ENCODE measurements around the gene GCK.

The GCK gene

GRCh38 chr7:44228571-44229350 lies 39.5 kb upstream of the GCK start:
- TF ChIP-seq RARB (CRISPR knock-in tag; IDR thresholded peaks at IDR 0.05), result no peak
- no peak for TF ChIP-seq POU6F1 (CRISPR knock-in tag; IDR thresholded peaks at IDR 0.05; ENCODE audit: borderline replicate concordance, low read depth)
- TF ChIP-seq PPARA (CRISPR knock-in tag; IDR thresholded peaks at IDR 0.05; ENCODE audit: borderline replicate concordance), result no peak
- TF ChIP-seq CREB5 (CRISPR knock-in tag; IDR thresholded peaks at IDR 0.05; ENCODE audit: low read depth), result no peak
- TF ChIP-seq ARNTL (CRISPR knock-in tag; IDR thresholded peaks at IDR 0.05; ENCODE audit: borderline replicate concordance, low read depth), result no peak
- TF ChIP-seq ISL1 (CRISPR knock-in tag; IDR thresholded peaks at IDR 0.05), result no peak
- TF ChIP-seq TSHZ2 (CRISPR knock-in tag; IDR thresholded peaks at IDR 0.05), result no peak
- TF ChIP-seq CSRNP3 (CRISPR knock-in tag; IDR thresholded peaks at IDR 0.05), result no peak
- TF ChIP-seq TOX (CRISPR knock-in tag; IDR thresholded peaks at IDR 0.05; ENCODE audit: borderline replicate concordance), result no peak
- no peak for TF ChIP-seq ZNF8 (CRISPR knock-in tag; IDR thresholded peaks at IDR 0.05)
- no peak for TF ChIP-seq GLIS3 (CRISPR knock-in tag; IDR thresholded peaks at IDR 0.05)
- TF ChIP-seq ZFP3 (CRISPR knock-in tag; IDR thresholded peaks at IDR 0.05), result no peak
- no peak for TF ChIP-seq ZFP30 (CRISPR knock-in tag; IDR thresholded peaks at IDR 0.05)
- ATAC-seq, result no peak

- ATAC-seq, result no peak; the same call in 2 of the 3 replicates
- TF ChIP-seq ZC3H10 (CRISPR knock-in tag; IDR thresholded peaks at IDR 0.05) (no peak), GLIS3 (CRISPR knock-in tag; IDR thresholded peaks at IDR 0.05) (no peak), PPARA (CRISPR knock-in tag; IDR thresholded peaks at IDR 0.05; ENCODE audit: borderline replicate concordance) (no peak), SNAI2 (CRISPR knock-in tag; IDR thresholded peaks at IDR 0.05) (no peak), RARB (CRISPR knock-in tag; IDR thresholded peaks at IDR 0.05) (no peak), ZFP3 (CRISPR knock-in tag; IDR thresholded peaks at IDR 0.05) (no peak), ZNF70 (CRISPR knock-in tag; IDR thresholded peaks at IDR 0.05) (no peak), ARNTL (CRISPR knock-in tag; IDR thresholded peaks at IDR 0.05; ENCODE audit: borderline replicate concordance, low read depth) (no peak), PATZ1 (CRISPR knock-in tag; IDR thresholded peaks at IDR 0.05; ENCODE audit: borderline replicate concordance) (no peak), CSRNP3 (CRISPR knock-in tag; IDR thresholded peaks at IDR 0.05) (no peak), TSHZ2 (CRISPR knock-in tag; IDR thresholded peaks at IDR 0.05) (no peak), TCF4 (CRISPR knock-in tag; IDR thresholded peaks at IDR 0.05; ENCODE audit: borderline replicate concordance) (no peak), ZNF565 (CRISPR knock-in tag; conservative IDR thresholded peaks at IDR 0.05; ENCODE audit: low read depth) (no peak), BACH2 (CRISPR knock-in tag; IDR thresholded peaks at IDR 0.05; ENCODE audit: borderline replicate concordance) (no peak), ESRRG (CRISPR knock-in tag; IDR thresholded peaks at IDR 0.05) (no peak)
These were observed 38.7 kb upstream of the GCK start for GRCh38 chr7:44227911-44228310.
